Right lobe of liver (tissue), 6 donors: ENCODE data around the gene TCF7. TPM values are rescaled to one million over a fixed set of nuclear protein-coding genes. Genes with fewer than 3 reads are reported as not detected.

ENCODE experiments used
- ATAC-seq, 4 donors: fragments of 200-7000 bp; cut with Tn5 transposase; one replicate each; pipeline ENCODE4 v1.9.1; 2020; ENCODE audit warnings: mild to moderate bottlenecking in 4 of 4, moderate library complexity in 4 of 4
- DNase-seq, 3 donors: peaks; one replicate each; pipeline ENCODE4 v3.0.0-alpha.2; 2020
- H3K27ac ChIP-seq, 3 donors: fragments of 200-600 bp; one replicate each; pipeline ENCODE4 v1.8.0; 2022
- H3K27me3 ChIP-seq, 2 donors: fragments of 200-600 bp; one replicate each; pipeline ENCODE4 v1.8.0; 2022
- H3K36me3 ChIP-seq, 4 donors: fragments of 200-600 bp; sonication (generic) in 1 of 4; one replicate each; pipeline versions ENCODE4 v1.5.1 to v1.8.0; 2017 to 2022; ENCODE audit warnings: control low read depth in 1 of 4
- H3K4me1 ChIP-seq, 4 donors: fragments of 200-600 bp; sonication (generic) in 1 of 4; one replicate each; pipeline versions ENCODE4 v1.5.1 to v1.8.0; 2017 to 2022; ENCODE audit warnings: control low read depth in 1 of 4
- H3K4me3 ChIP-seq, 3 donors: fragments of 200-600 bp; one replicate each; pipeline ENCODE4 v1.8.0; 2022
- H3K9me3 ChIP-seq, 4 donors: fragments of 200-600 bp; sonication (generic) in 1 of 4; one replicate each; pipeline versions ENCODE4 v1.5.1 to v1.8.0; 2017 to 2022; ENCODE audit warnings: control low read depth in 1 of 4
- POLR2A ChIP-seq: fragments of 450-650 bp; IDR thresholded peaks from one replicate; pipeline ENCODE4 v1.6.1; 2017; ENCODE audit warnings: antibody characterized with exemption, mild to moderate bottlenecking
- WGBS: methylation state at CpG from one replicate; pipeline ENCODE4 v1.1.6; 2018; ENCODE audit warnings: low coverage, low lambda C conversion rate; ENCODE audit not compliant: insufficient coverage; ENCODE audit errors: missing lambda C conversion rate; 5-methylcytosine and 5-hydroxymethylcytosine counted together
- intact Hi-C, 2 donors: fragments of 100-400 bp; cut with DNase I; formaldehyde crosslinking; loops; one replicate each; pipeline versions ENCODE4 v1.11.2 to v1.14.1; 2022
- total RNA-seq, 6 experiments: library from RNA; depleted of rRNA in 2 of 6; stranded (reverse); fragments of >200 nt in 2 of 6; fragmentation: NEBNext Ultra II Directional in 3 of 6; extraction: Animal tissue kit (Norgen Biotek cat#: 25700) in 3 of 6; gene quantifications; one replicate each; pipeline versions ENCODE4 v1.1.0 to v1.2.4, GENCODE V29; 2016 to 2023
- TF ChIP-seq, protein P1 (sequence below), 4 donors: fragments of 200-600 bp in 3 of 4; fragments of 450-650 bp in 1 of 4; IDR thresholded peaks; one replicate each; pipeline versions ENCODE4 v1.5.1 to v1.8.0; 2016 to 2022; ENCODE audit warnings: antibody characterized with exemption in 4 of 4, mild to moderate bottlenecking in 2 of 4
- donor health status: DM: no; HTN: yes; CAD: no.
- donor health status: DM: no; HTN: no; CAD: no.
- donor health status: DM: no; HTN: no; CAD: no.
- donor health status: DM: no; HTN: yes; CAD: no.
- donor health status: DM: no; HTN: yes; CAD: no.

Gene TCF7
- total RNA-seq, 6 experiments from 2014 or later, result 2.0 to 3.8 (median 2.7) TPM

DNA sequence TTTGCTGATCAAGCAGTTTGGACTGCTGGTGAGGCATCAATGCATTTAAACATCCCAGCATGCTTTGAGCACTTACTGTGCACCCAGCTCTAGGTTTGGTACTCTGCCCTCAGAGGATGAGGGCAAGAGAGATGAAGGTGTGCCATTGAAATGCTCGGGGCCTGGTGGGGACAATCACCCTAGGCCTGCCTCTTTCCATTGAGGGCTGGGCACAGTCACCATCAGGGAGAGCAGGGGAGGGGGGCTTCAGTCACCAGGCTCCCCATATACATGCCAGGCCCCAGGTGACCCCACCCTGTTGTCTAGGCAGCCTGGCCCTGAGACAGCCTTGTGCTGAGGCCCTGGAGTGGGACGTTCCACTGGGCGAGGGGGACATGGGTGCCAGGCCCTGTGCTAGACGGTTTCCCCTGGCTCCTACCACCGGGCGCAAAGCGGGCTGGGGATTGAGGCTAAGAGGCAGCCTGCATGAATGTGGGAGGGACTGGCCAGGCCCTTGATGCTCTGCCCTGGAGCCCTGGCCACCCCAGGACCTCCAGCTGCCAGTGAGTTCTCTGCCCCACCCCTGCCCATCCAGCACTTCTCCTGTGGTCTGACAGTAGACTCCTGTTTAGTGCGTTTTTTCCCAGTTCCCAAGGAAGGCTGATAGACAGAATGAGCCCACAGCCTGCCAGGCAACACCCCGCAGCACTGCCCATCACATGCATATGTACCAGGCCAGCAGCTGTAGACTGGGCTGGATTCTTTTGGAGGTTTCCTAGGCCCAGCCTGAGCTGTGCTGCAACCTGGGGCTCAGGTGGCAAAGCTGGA, 18.9 kb downstream of the TCF7 start:
- H3K9me3 ChIP-seq, result no peaks in the 10 kb centered on the region
- H3K27ac ChIP-seq, result no peak overlapping the region
- intact Hi-C loops, result no loop called here
- no peak for TF ChIP-seq POLR2A
- TF ChIP-seq, protein P1, sequence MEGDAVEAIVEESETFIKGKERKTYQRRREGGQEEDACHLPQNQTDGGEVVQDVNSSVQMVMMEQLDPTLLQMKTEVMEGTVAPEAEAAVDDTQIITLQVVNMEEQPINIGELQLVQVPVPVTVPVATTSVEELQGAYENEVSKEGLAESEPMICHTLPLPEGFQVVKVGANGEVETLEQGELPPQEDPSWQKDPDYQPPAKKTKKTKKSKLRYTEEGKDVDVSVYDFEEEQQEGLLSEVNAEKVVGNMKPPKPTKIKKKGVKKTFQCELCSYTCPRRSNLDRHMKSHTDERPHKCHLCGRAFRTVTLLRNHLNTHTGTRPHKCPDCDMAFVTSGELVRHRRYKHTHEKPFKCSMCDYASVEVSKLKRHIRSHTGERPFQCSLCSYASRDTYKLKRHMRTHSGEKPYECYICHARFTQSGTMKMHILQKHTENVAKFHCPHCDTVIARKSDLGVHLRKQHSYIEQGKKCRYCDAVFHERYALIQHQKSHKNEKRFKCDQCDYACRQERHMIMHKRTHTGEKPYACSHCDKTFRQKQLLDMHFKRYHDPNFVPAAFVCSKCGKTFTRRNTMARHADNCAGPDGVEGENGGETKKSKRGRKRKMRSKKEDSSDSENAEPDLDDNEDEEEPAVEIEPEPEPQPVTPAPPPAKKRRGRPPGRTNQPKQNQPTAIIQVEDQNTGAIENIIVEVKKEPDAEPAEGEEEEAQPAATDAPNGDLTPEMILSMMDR (IDR thresholded peaks at IDR 0.05), result no peak
- H3K4me1 ChIP-seq, result no peaks in the 10 kb centered on the region
- H3K4me3 ChIP-seq, result no peak overlapping the region
- no CpG with 5 or more reads among the region's 9 CpGs for WGBS
- DNase-seq (peak in 1 of 3 donors; percentile 38), ATAC-seq (no peak)
- peaks cover 0 to 4% (median 0%) of the 10 kb centered on the region in 4 donors for H3K36me3 ChIP-seq
- H3K27me3 ChIP-seq, result no peaks in the 10 kb centered on the region

DNA sequence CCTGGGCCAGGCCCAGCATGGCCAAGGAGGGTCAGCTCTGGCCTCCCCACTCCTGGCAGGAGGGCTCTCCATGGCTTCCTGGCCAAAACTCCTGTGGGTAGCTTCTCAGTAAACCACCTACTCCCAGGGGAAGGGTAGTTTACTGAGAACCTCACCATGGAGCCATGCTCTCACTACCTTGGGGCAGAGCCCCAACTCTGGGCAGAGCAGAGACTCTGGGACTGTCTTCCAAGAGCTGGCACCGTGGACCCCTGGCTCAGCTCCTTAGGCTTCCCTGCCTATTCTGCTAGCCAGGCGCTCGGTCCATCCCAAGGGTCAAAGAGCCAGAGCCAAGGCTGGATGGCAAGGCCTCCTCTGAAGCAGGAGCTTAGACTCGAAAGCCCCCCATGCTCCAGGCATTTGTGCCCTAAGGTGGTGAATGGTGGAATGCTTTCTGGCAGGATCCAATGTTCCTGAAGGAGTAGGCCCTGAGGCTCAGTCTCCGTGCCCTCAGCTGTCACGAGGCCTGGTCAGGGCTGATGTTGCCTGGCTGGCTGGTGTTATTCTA, 19.6 kb downstream of the TCF7 start:
- H3K27me3 ChIP-seq, result no peaks in the 10 kb centered on the region
- H3K4me1 ChIP-seq, result no peaks in the 10 kb centered on the region
- intact Hi-C loops, result no loop called here
- WGBS, result no CpG with 5 or more reads among the region's 6 CpGs
- ATAC-seq (no peak), DNase-seq (peak in 1 of 3 donors; percentile 31)
- H3K36me3 ChIP-seq, result peaks cover 0 to 4% (median 0%) of the 10 kb centered on the region in 4 donors
- TF ChIP-seq, protein P1 (IDR thresholded peaks at IDR 0.05), result no peak
- H3K4me3 ChIP-seq, result no peak overlapping the region
- H3K27ac ChIP-seq, result no peak overlapping the region
- no peaks in the 10 kb centered on the region for H3K9me3 ChIP-seq

DNA sequence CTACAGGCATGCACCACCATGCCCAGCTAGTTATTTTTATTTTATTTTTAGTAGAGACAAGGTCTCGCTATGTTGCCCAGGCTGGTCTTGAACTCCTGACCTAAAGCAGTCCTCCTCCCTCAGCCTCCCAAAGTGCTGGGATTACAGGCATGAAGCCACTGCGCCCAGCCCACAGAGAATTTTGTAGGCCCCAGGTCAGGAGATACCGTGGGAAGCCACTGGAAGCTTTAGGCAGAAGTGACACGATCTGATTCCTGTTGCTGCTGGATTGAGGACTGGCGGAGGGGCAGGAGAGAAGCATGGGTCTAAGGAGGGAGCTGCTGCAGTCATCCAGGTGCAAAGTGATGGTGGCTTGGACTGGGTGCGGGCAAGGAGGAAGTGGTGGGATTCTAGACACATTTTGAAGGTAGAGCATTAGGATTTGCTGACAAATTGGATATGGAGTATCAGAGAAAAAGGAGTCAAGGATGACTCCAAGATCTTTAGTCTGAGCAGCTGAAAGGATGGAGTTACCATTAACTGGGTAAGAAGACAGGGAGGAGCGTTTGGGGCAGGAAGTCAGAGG, 20.7 kb downstream of the TCF7 start:
- Histone ChIP-seq H3K36me3 (peaks cover 0 to 4% (median 0%) of the 10 kb centered on the region in 4 donors), H3K27me3 (no peaks in the 10 kb centered on the region), H3K4me3 (no peak overlapping the region), H3K9me3 (no peaks in the 10 kb centered on the region), H3K4me1 (no peaks in the 10 kb centered on the region), H3K27ac (no peak overlapping the region)
- intact Hi-C loops, result no loop called here
- TF ChIP-seq, protein P1 (IDR thresholded peaks at IDR 0.05), result no peak
- no peak for TF ChIP-seq POLR2A
- ATAC-seq (no peak), DNase-seq (peak in 1 of 3 donors; percentile 28)
- 93% methylated on average over 7 of the region's 7 CpGs for WGBS

DNA sequence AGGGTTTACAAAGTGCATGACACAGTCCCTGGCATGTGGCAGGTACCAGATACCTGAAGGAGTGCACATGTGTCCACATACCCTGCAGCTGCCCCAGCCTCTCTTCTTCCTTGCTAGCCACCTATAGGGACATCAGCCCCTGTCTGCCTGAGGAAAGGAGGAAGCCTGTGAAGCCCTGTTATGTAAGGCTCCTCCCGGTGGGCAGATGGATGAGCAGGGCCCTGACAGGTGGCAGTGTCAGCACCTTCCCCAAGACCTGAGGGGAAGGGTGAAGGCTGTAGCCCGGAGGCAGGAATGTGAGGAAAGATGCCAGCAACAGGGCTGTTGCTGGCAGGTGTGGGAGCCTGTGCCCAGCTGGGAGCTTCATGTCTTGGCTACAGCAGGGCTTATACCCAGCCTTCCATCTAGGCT, 21.7 kb downstream of the TCF7 start:
- Histone ChIP-seq H3K27me3 (no peaks in the 10 kb centered on the region), H3K36me3 (peaks cover 0 to 4% (median 0%) of the 10 kb centered on the region in 4 donors), H3K9me3 (no peaks in the 10 kb centered on the region), H3K4me1 (no peaks in the 10 kb centered on the region), H3K4me3 (no peak overlapping the region), H3K27ac (no peak overlapping the region)
- no peak for ATAC-seq
- intact Hi-C loops, result no loop called here
- WGBS, result no CpG with 5 or more reads among the region's 2 CpGs
- DNase-seq, result peak in 1 of 3 donors; percentile 39
- TF ChIP-seq, protein P1 (IDR thresholded peaks at IDR 0.05), result no peak
- no peak for TF ChIP-seq POLR2A
